ENCODE measurements around the gene MDGA2. TPM values are rescaled to one million over a fixed set of nuclear protein-coding genes. Genes with fewer than 3 reads are reported as not detected.

The MDGA2 gene
- total RNA-seq, 1 donor from 2014 or later = 8.7 TPM

GRCh38 chr14:47328376-47328775 is 347.0 kb downstream of the MDGA2 start:
- no peak for DNase-seq (ENCODE audit: low read depth, low spot score)
- H3K27me3 Mint-ChIP-seq (ENCODE audit: low read depth) = no peaks in the 10 kb centered on the region
- H3K4me3 Mint-ChIP-seq = no peak overlapping the region
- H3K4me1 Mint-ChIP-seq = no peaks in the 10 kb centered on the region
- H3K36me3 Mint-ChIP-seq (ENCODE audit: low read depth) = no peaks in the 10 kb centered on the region
- H3K27ac Mint-ChIP-seq (ENCODE audit: unreplicated experiment) = no peak overlapping the region
- no peak for TF ChIP-seq CTCF (conservative IDR thresholded peaks at IDR 0.05)
- H3K9me3 Mint-ChIP-seq = no peaks in the 10 kb centered on the region

DNA sequence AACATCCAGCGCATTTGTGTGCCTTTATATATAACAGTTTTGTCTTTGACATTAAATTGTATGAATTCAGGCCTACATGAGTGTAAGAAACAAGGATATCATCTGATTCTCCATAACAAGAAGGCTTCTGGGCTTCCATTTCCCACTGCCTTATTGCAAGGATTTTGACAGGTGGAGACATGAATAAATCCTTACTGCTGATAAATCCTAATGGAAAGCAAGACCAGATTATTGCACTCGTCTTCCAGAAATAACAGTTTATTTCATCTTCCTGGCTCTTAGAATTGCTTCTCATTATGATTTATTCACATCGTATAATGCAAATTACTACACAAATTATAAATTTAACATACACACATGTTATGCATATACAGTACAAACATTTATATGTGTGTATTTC is 348.1 kb downstream of the MDGA2 start:
- Mint-ChIP-seq H3K27me3 (ENCODE audit: low read depth) (no peaks in the 10 kb centered on the region), H3K9me3 (no peaks in the 10 kb centered on the region), H3K36me3 (ENCODE audit: low read depth) (no peaks in the 10 kb centered on the region), H3K4me3 (no peak overlapping the region), H3K27ac (ENCODE audit: unreplicated experiment) (no peak overlapping the region), H3K4me1 (no peaks in the 10 kb centered on the region)
- no peak for TF ChIP-seq CTCF (conservative IDR thresholded peaks at IDR 0.05)
- no peak for DNase-seq (ENCODE audit: low read depth, low spot score)

DNA sequence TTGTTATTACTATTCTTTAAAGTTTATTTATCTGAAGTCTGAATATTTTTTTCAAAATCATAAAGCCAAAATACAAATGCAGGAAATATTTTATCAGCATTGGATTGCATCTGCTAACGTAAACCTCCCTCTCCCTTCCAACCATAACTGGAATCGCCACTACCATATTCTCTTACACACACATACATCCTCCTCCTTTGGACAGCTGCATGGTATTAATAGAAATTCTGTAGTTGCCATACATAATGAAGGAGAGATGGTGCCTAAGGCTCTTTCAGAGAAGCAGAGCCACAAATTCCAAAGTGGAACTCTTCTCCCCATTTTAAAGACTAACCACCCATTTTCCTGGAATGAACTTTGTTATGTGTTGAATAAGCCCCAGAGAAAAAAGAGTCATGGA is 352.7 kb downstream of the MDGA2 start:
- Mint-ChIP-seq H3K27me3 (ENCODE audit: low read depth) (no peaks in the 10 kb centered on the region), H3K4me3 (no peak overlapping the region), H3K27ac (ENCODE audit: unreplicated experiment) (no peak overlapping the region), H3K4me1 (no peaks in the 10 kb centered on the region), H3K36me3 (ENCODE audit: low read depth) (no peaks in the 10 kb centered on the region), H3K9me3 (no peaks in the 10 kb centered on the region)
- DNase-seq (ENCODE audit: low read depth, low spot score) = no peak
- TF ChIP-seq CTCF (conservative IDR thresholded peaks at IDR 0.05) = no peak

- no peak for DNase-seq (ENCODE audit: low read depth, low spot score)
- Mint-ChIP-seq H3K27me3 (ENCODE audit: low read depth) (no peaks in the 10 kb centered on the region), H3K4me1 (peaks cover 6% of the 10 kb centered on the region), H3K9me3 (peaks cover 3% of the 10 kb centered on the region), H3K4me3 (no peak overlapping the region), H3K27ac (ENCODE audit: unreplicated experiment) (no peak overlapping the region), H3K36me3 (ENCODE audit: low read depth) (peaks cover 3% of the 10 kb centered on the region)
- no peak for TF ChIP-seq CTCF (conservative IDR thresholded peaks at IDR 0.05)
Measured at GRCh38 chr14:47302121-47302520, 373.3 kb downstream of the MDGA2 start.

- no peak for DNase-seq (ENCODE audit: low read depth, low spot score)
- Mint-ChIP-seq H3K27ac (ENCODE audit: unreplicated experiment) (no peak overlapping the region), H3K4me1 (peaks cover 18% of the 10 kb centered on the region), H3K27me3 (ENCODE audit: low read depth) (no peaks in the 10 kb centered on the region), H3K4me3 (no peak overlapping the region), H3K9me3 (peaks cover 3% of the 10 kb centered on the region), H3K36me3 (ENCODE audit: low read depth) (peaks cover 3% of the 10 kb centered on the region)
- no peak for TF ChIP-seq CTCF (conservative IDR thresholded peaks at IDR 0.05)
Measured at GRCh38 chr14:47300796-47301195, 374.6 kb downstream of the MDGA2 start.

DNA sequence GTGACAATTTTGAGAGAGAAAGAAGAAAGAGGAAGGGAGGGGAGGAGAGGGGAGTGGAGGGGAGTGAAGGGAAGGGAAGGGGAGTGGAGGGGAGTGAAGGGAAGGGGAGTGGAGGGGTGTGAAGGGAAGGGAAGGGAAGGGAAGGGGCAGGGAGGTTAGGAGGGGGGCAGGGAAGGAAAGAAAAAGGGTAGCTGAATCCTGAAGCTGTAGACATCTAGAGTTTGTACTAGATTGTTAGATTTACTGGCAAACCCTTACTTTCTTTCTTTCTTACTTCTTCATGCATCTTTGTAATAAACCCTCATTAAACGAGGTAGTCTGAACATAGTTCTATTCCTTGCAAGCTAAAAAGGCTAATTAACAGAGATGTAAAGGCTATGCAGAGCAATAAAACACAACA is 378.0 kb downstream of the MDGA2 start:
- Mint-ChIP-seq H3K36me3 (ENCODE audit: low read depth) (peaks cover 3% of the 10 kb centered on the region), H3K4me3 (no peak overlapping the region), H3K4me1 (peaks cover 13% of the 10 kb centered on the region), H3K27me3 (ENCODE audit: low read depth) (no peaks in the 10 kb centered on the region), H3K27ac (ENCODE audit: unreplicated experiment) (no peak overlapping the region), H3K9me3 (peaks cover 3% of the 10 kb centered on the region)
- no peak for DNase-seq (ENCODE audit: low read depth, low spot score)
- no peak for TF ChIP-seq CTCF (conservative IDR thresholded peaks at IDR 0.05)
